NCI-H446 (cell line): ENCODE results near the gene DES.
A peak's percentile ranks its signal among the peaks of the same experiment; 100 is the strongest.

Experiments
- DNase-seq, 2 experiments: peaks; one replicate each; lab custom pipeline; 2025; lab: John Stamatoyannopoulos, UW

The DES gene

DNA sequence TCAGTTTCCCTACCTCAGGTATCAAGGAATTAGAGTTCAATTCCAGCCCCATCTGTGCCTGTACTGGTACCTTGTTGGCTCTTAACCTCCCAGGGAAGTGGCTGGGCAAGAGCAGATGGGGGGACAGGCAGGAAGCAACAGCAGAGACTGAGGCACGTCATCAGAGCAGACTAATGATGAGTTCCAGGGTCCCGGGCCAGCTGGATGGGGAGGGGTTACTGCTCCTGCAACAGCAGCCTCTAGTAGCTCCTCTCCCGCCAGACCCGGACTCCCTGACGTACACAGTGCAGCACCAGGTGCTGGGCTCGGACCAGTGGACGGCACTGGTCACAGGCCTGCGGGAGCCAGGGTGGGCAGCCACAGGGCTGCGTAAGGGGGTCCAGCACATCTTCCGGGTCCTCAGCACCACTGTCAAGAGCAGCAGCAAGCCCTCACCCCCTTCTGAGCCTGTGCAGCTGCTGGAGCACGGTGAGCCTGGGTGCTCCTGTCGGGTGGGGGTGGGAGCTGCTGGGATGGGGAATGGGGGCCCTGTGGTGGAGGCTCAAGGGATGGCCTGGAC lies 54.5 kb downstream of the DES start:
- no peak for DNase-seq

- DNase-seq, result no peak
Observed at GRCh38 chr2:219473511-219473910, 55.3 kb downstream of the DES start.

DNA sequence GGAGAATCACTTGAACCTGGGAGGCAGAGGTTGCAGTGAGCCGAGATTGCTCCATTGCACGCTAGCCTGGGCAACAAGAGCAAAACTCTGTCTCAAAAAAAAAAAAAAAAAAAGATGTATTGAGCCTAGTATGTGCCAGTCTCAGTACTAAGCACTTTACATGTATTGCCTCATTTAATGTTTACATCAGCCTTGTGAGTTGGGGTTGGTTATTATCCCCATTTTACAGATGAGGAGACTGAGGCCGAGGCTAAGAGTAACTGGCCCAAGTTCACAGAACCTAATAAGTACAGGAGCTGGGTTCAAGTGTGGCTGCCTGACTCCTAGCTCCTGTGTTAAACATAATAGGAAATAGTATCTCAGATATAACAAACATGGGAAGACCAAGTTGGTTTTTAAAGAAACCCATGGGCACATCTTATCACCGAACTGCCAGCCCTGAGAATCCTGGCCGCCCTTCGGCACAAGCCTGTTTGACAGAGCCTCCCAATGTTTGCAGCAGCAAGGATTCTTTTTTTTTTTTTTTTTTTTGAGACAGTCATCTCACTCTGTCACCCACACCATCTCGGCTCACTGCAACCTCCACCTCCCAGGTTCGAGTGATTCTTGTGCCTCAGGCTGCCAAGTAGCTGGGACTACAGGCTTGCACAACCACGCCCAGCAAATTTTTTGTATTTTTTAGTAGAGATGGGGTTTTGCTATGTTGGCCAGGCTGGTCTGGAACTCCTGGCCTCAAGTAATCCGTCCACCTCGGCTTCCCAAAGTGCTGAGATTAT lies 56.3 kb downstream of the DES start:
- DNase-seq, result no peak

- DNase-seq, result no peak
Observed at GRCh38 chr2:219475278-219475677, 57.1 kb downstream of the DES start.

DNA sequence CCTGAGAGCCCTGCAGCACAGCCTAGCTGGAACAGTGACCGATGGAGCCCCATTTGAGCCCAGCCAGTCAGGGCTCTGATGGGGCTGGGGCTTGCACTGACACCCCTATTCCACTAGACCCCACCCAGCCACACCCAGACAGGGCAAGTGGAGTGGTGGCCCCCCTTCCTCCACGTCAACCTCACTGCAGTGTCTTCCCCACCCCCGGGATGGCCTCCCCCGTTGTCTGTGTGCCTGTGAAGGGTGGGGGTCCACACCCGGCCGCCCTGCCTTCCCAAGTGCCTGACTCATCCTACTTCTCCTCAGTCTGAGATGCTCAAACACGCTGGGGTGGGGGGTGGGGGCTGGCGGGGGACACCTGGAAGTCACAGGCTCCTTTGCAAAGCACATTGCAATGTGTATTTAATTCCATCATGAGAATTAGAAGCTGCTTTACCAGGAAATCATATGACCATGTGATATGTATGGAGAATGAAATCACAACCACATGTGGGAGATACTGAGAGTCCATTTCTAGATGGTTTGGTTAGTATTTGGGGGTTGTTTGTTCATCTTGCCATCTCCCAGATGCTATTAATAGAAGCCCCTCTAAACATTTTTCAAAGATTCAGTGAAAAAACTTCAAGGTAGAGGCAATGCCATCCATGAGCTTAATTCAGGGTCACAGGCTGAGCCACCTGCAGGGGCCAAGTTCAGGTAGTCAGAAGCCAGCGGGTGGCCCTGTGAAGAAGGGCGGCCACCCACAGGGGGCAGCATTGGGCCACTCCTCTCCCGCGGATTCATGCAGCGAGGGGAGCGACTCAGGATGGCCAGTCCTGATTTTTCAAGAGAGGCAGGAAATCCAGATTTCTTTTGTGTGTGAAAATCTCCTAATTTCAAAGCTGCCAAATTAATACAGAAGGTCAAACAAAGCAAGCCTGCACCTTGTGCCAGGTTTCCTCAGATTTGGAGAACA lies 57.8 kb downstream of the DES start:
- peak in 1 of 2 experiments; percentile 46 for DNase-seq
